Activated CD8-positive, alpha-beta memory T cell treated with anti-CD3 and anti-CD28 coated beads for 48 hours (primary cell): ENCODE measurements around the gene RAPGEF6.
"Not testable (repeated sequence)": the region's sequence is repeated elsewhere in the genome, so short reads cannot be mapped to it uniquely, and the experiment has no call there.

Source experiments
- DNase-seq, 3 experiments: peaks; one replicate each; pipeline ENCODE4 v3.0.0-alpha.2; 2020; ENCODE audit warnings: low read depth in 2 of 3, low spot score in 2 of 3

RAPGEF6 gene

DNA sequence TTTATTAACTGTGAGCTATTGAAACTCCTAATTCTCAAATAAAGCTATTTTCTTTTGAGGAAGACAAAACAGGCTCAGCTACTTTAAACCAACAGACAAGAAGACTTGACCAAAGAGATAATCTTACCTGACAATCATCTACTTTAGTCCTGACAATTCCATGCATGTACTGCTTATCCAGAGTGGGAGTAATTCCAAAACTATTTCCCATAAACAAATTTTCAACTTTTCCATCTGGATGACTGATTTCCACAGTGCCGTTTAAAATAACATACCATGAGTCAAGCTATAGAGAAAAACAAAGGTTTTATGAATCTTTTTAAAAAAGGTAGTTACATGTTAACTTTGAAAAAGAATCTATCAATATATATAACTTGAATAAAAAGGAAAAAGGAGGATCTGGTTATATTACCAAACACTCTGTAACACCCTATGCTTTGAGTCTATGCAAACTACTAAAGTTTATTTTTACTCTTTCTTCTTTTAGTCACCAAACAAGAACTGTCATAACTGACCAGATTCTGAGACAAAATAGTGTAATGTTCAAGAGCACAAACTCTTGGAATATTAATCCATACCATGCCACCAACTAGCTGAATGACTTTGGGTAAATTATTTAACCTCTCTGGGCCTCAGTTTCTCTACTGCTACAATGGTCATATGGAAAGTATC is 129.7 kb downstream of the RAPGEF6 start:
- DNase-seq, result no peak

DNA sequence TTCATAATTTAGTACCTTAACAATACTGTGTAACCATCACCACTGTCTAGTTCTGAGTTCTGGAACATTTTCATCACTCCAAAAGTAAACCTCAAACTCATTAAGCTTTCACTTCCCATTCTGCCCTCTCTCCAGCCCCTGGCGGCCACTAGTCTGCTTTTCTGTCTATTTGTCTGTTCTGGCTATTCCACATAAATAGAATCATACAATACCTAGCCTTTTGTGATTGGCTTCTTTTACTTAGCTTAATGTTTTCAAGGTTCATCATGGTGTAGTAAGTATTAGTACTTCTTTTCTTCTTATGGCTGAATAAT is 138.7 kb downstream of the RAPGEF6 start:
- DNase-seq, result no peak

DNA sequence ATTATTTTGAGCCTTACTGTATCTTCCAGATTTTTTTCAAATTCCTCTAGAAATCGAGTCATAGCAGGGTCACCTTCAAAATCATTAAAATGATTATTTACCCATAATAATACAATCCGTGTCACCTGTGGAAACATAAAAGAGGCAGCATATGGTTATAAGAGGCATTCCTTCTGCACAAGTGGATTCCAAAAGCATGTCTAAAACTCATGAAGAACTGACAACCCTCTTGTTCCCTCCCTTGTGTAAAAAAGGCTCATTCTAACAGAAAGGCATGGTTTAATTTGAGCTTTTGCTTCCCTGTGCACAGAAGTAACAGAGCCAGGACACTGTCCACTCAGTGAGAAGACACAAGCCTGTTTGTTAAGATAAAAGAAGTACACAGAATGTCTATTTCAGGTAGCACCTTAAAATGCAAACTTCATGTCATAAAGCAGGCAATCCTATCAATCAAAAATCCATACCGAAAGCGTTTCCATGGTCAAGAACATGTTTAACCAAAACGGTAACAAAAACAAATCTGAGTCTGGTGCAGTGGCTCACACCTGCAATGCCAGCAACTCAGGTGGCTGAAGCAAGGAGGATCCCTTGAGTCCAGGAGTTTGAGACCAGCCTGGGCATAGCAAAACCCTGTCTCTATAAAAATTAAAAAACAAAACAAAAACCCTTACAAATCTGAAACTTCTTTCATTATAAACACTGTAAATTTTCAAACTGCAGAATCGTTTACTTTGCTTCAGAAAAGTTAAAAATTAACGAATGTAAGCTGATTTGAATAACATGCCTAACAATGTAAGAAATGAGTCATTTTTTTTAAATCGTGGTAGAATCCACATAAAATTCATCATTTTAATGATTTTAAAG is 139.3 kb downstream of the RAPGEF6 start:
- no peak for DNase-seq

DNA sequence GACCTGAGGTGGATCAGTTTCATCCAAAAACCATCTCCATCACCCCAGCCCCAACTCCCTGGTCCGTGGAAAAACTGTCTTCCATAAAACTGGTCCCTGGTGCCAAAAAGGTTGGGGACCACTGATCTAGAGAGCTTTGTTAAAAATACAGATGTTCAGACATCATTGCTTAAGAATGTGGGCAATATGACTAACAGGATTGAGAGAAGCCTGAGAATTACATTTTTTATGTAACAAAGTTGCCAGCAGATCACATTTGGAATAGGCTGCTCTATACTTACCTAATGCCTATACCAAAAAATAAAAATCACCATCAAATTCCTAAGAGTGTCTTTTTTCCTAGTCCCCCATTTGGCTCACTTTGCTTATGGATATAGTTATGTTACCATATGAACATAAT is 143.3 kb downstream of the RAPGEF6 start:
- DNase-seq, result no peak

DNA sequence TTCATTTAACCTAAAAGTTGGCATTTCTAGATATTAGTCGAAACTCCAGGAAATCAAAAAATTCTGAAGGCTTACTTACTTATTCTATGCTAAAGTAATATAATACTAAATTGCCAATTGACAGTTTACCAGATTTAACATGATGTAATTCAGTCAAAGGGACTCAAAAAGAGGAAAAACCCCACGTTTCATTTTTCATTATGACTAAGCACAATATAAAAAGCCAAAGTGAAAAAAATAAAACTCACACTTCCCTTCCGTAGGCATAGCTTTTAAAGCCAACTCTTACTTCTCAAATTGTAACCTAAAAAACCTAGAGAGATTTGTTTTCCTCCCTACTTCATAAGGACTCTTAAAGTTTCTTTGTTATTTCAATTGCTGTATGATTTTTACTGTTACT is 146.6 kb downstream of the RAPGEF6 start:
- no peak for DNase-seq

DNA sequence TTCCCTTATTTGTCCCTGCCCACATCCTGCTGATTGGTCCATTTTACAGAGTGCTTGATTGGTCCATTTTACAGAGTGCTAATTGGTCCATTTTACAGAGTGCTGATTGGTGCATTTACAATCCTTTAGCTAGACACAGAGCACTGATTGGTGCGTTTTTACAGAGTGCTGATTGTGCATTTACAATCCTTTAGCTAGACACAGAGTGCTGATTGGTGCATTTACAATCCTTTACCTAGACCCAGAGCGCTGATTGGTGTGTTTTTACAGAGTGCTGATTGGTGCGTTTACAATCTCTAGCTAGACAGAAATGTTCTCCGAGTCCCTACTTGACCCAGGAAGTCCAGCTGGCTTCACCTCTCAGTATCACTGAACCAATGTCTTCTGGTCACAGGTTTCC is 147.7 kb downstream of the RAPGEF6 start:
- not testable (repeated sequence) for DNase-seq

DNA sequence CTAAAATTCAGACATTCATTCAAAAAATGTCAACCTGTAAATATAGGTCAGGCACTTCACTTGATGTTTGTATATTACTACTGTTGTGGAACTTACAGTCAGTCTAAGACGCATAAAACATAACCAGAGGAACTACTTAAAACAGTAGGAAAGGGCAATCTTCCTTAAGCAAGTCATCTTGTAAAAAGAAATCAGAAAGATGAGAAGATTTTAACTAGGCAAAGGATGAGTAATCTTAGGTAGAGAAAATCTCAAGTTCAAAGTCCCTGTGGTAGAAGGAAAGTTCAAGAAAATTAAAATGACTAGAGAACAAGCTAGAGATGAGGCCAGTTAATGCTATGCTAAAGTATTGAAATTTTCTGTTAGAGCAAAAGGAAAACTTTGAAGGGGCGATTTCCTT is 152.4 kb downstream of the RAPGEF6 start:
- no peak for DNase-seq

DNA sequence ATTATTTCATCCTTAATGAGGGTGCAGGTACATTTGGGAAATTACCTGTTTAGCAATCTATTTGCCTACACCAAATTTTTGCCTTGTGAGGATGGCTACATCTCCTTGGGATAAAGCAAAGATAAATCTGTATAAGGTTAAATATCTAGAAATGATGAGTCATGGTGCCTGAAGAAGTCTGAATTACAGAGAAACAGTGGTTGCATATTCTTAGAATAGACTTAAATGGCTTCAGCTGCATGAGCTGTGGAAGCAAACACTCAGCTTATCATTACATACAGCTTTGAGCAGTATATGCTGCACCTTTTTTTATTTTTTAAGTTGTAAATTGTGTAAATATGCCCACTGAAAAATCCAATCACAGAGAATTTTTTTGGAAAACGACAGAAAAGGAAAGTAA is 153.5 kb downstream of the RAPGEF6 start:
- DNase-seq, result no peak

DNA sequence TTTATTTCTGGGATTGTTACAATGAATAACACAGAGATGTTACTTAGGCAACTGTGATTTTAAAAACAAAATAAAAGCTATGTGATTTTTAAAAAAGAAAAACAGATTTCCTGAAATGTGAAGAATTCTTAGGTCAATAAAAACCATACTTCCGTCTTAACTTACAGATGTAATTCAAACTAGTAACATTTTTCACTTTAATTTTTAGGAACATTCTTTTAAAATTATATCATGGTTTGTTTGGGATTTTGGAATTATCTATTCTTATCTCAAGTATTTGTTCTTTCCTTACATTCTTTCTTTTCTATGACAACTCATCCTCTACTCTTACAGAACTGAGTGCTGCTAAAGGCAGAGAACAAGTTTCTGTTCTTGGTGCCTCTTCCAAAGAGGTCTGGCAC is 159.5 kb downstream of the RAPGEF6 start:
- DNase-seq, result no peak

DNA sequence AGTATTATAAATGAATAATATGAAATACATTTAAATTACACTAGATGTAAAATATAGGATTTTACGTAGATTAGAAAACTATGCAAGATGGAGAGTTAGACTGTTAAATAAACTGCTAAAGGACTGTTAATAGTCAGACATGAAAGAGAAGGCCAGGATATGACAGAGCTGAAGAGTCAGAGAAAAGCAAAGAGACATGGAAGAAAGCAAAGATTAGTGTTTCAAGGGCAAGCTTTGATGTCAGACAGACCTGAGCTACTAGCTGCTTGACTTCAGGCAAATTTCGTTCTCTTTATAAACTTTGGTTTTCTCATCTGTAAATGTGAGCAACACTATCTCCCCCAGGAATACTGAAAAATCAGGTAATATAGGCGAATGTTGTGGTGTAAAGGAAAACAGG is 161.3 kb downstream of the RAPGEF6 start:
- DNase-seq, result no peak

DNA sequence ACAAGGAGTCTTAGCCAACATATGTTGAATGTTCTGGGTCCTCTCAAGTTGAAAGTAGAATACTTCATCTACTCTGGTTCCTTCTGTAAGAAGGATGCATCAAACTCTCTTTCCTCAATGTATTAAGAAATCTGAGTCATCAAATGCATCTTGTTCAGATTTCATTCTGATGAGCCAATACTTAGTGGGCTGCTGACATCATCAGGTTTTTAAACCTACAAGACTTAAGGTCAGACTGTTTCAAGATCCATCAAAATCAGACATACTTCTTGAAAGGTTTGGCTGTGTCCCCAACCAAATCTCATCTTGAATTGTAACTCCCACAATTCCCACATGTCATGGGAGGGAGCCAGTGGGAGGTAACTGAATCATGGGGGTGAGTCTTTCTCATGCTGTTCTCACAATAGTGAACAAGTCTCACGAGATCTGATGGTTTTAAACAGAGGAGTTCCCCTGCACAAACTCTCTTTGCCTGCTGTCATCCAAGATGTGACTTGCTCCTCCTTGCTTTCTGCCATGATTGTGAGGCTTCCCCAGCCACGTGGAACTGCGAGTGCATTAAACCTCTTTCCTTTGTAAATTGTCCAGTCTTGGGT is 168.8 kb downstream of the RAPGEF6 start:
- DNase-seq, result no peak

DNA sequence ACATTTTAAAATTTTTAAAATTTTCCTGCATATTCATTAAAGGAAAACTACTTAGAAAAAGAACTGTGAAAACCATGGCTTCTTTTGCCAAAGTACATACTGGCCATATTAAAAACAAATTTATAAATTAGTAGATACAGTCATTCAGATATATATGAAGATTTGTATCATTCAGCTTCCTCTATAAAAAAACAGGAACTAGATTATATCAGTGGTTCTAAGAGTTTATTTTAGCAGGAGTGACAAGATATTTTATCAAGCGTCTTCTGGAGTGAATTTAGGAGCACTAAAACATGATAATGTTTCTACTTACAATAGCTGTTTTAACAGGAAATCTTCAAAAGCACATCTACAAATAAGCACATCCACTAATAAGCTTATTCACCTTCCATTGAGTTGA is 171.4 kb downstream of the RAPGEF6 start:
- no peak for DNase-seq

DNA sequence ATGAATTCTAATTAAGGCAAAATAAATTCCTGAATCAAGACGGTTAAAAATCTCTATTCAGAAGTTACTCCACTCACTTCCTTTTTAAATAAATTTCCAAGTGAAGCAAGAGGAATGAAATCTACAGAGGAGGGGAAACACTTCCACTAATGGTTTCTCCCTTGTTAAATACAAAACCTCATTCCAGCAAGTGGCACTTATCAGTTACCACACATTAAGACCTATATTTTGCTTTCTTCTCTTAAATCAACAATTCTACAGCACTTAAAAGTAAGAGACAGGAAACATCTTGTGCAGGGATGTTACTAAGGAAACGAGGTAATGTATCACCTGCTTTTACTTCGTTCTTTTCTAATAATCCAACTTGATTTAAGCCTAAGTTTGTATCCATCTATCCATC is 172.6 kb downstream of the RAPGEF6 start:
- DNase-seq, result no peak

DNA sequence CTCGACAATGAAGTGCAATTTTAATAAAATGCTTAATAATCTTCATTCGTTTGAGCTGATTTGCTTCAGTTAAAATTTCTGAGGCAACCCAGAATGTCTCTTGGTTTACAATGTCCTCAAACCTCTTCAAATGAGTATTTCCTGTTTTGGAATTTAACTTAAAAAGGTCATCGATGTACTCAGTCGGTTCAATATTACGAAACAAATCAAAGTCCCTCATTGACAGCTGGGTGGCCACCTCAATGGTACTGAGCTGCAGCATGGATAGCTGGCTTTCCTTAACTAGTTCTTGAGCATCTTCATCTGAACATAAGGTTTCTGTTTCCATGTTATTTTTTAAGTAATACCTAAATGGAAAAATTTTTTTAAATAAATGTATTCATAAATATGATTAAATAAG is 173.3 kb downstream of the RAPGEF6 start:
- no peak for DNase-seq

DNA sequence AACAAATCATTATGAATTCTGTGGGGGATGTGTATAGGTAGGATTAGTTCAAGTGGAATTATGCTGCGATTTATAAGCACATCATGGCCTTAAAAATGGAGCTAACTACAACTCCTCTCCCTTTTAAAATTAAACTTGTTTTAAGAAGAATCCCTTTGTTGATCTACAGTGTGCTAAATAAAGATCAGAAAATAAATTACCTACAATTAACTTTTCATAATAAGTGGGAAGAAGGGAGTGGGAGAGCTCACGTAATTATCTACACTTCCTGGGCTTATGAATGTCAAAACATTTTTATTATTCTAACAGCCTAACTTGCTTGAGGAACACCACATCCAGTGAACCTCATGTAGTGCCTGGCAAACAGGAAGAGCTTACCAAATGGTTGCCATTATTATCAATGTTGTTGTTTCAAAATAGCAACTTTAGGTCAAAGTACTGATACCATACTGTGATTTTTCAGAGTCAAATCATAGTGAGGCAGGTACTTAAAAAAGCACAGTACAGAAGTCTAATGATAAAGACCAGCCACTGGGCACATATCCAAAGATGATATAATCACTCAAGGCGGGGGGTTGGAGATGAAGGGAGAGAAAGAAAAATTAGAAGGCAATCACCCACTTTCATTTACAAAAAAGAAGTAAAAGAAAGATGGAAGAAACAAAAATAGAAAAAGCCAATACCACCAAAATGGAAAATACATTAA is 174.0 kb downstream of the RAPGEF6 start:
- no peak for DNase-seq

DNA sequence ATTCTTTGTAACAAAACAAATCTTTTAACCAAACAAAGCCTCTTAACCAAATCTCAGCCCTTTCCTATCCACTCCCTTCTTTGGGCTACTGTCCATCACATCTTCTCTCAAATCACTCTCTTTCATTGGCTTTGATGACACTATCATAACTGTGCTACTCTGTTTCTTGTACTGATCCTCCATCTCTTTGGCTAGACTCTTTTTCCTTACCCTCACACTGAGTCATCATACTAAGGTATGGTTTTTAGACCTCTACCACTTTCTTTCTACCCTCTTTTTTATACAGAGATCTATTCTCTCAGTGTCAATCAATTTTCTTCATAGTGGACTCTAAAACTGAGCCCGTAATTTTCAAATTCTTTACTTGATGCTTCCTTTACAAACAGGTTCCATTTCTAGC is 174.9 kb downstream of the RAPGEF6 start:
- no peak for DNase-seq

DNA sequence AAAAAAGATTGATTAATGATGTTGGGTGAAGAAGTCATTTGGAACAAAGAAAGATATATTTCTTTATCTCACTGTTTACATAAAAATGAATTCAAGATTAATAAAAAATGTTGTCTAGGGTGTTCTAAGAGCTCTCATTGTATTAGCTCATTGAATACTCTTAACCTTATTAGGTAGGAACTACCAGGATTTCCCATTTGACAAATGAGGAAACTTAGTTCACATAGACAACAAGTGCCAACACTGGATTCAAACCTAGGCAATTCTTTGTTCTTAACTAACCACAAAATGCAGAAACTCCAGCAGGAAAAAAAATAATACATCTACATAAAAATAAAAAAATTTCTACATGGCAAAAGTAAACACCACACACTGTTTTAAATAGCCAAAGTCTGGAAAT is 175.8 kb downstream of the RAPGEF6 start:
- DNase-seq, result no peak

DNA sequence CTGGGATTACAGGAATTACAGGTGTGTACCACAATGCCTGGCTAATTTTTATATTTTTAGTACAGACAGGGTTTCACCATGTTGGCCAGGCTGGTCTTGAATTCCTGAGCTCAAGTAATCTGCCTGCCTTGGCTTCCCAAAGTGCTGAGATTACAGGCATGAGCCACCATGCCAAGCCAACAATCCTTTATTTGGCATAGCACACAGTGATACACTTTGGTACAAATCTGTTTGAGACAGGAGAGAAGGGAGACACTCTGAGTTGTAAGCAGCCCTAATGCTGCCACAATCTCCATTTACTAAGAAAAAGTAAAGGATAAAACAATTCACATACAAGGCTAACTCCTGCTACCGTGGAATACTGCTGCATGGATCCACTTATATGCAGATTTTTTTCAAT is 177.8 kb downstream of the RAPGEF6 start:
- DNase-seq, result no peak

DNA sequence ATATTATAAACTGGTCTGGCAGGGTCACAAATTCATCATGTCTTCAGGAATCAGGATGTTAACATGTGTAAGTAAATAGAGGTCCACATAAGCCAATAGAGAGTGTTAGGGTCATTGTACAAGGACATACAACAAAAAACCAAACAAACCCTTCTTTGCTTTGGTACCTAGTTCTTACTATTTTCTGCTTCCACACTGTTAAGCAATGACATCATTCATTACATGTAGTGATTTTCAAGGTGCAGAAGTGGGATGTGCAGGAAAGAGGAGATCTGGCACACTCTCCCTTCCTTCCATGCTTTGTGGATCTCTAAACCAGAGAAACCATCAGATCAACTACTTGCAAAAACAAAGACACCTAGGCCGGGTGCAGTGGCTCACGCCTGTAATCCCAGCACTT is 184.1 kb downstream of the RAPGEF6 start:
- no peak for DNase-seq

DNA sequence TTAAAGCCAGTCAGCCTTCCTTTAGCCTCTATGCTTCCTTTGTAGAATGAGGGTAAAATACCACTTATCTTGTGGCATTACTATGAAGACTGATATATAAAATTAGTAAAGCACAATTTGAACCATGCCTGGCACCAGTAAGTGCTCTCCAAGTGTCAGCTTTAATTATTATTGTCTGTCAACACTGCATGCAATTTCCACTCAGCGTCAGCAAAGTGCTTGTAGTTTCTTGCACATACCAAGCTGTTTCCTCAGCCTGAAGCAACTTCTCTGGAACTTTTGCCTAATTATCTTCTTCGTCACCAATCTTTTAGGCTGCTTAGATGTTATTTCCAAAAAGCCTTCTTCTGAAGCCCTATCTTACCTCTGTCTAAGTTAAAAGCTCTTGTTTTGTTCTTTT is 193.8 kb downstream of the RAPGEF6 start:
- DNase-seq, result no peak

DNA sequence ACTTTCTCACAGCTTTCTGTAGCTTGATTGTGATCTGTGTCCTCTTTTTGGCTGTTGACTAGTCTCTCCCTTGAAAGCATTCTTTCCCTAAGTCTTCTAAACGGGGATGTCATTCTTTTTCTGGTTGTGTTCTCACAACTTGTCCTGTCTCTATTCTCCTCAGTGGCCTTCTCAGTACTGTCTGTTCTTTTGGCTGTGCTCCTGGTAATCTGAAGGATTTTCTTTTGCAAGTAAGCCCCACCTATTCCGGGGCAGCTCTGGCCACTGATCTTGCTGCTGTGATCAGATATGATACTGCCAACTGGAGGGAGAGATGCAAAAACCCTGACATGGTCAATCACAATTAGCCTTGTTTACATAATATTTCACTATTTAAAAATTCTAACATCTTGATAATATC is 198.9 kb downstream of the RAPGEF6 start:
- DNase-seq, result no peak

DNA sequence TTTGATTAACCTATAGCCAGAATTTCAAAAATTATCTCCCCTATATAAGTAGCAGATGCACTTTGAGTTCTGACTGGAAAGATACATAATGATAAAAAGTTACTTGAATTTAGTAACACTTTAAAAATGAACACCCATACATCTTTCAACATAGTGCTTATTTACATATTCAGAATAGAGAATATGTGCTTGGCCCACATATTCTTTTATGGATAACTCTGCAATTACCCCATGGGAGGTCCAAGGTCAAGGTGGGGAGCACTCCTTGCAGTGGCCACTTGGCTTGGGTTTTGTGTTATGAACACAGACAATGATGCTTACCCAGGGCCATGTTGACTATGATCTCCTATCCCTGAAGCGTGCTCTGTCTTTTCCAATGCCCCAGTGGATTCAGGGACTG is 201.9 kb downstream of the RAPGEF6 start:
- DNase-seq, result no peak
